GM21576 (cell line): Measurements from ENCODE around the gene AURKB.

ENCODE experiments used
- ATAC-seq: cut with Tn5 transposase; IDR thresholded peaks from one replicate; pipeline ENCODE4 v1.9.1; 2021; ENCODE audit warnings: mild to moderate bottlenecking, moderate library complexity; ENCODE audit not compliant: unreplicated experiment

The AURKB gene

GRCh38 chr17:8162997-8163977 lies 47.1 kb downstream of the AURKB start:
- no peak for ATAC-seq

GRCh38 chr17:8162233-8162996 lies 48.0 kb downstream of the AURKB start, which contains the start of gene VAMP2:
TSS of gene VAMP2 (minus strand) at chr17:8162948. CDS start at chr17:8162879, 69 bp downstream.
- ATAC-seq = no peak

- no peak for ATAC-seq
Measured at GRCh38 chr17:8161289-8162232, 48.8 kb downstream of the AURKB start.

- no peak for ATAC-seq
Measured at GRCh38 chr17:8160741-8161221, 49.6 kb downstream of the AURKB start.

GRCh38 chr17:8160224-8160577 lies 50.2 kb downstream of the AURKB start:
- ATAC-seq = no peak

- ATAC-seq = no peak
Measured at GRCh38 chr17:8159459-8160223, 50.7 kb downstream of the AURKB start.

GRCh38 chr17:8159032-8159400 lies 51.4 kb downstream of the AURKB start:
- ATAC-seq = no peak

GRCh38 chr17:8158267-8159031 lies 51.9 kb downstream of the AURKB start:
- no peak for ATAC-seq

GRCh38 chr17:8156246-8156992 lies 54.0 kb downstream of the AURKB start:
- ATAC-seq = peak; percentile 74

- no peak for ATAC-seq
Measured at GRCh38 chr17:8155996-8156245, 54.5 kb downstream of the AURKB start.

GRCh38 chr17:8155231-8155995 lies 55.0 kb downstream of the AURKB start:
- ATAC-seq = no peak
